ENCODE measurements around the gene SLC6A6.
A peak's percentile ranks its signal among the peaks of the same experiment; 100 is the strongest.
"Not testable (repeated sequence)": the region's sequence is repeated elsewhere in the genome, so short reads cannot be mapped to it uniquely, and the experiment has no call there.

The SLC6A6 gene

GRCh38 chr3:14437705-14438104, 35.3 kb downstream of the SLC6A6 start:
- DNase-seq (ENCODE audit: low spot score); H3K9me3 Mint-ChIP-seq; H3K27me3 Mint-ChIP-seq (ENCODE audit: low read depth); H3K36me3 Mint-ChIP-seq (ENCODE audit: low read depth); H3K4me3 Mint-ChIP-seq; H3K27ac Mint-ChIP-seq: not testable (repeated sequence)
- peaks cover 34% of the 10 kb centered on the region for H3K4me1 Mint-ChIP-seq (ENCODE audit: low read depth)

GRCh38 chr3:14438262-14438661, 35.9 kb downstream of the SLC6A6 start:
- H3K36me3 Mint-ChIP-seq (ENCODE audit: low read depth): peaks cover 6% of the 10 kb centered on the region
- H3K27ac Mint-ChIP-seq: no peak overlapping the region
- peaks cover 29% of the 10 kb centered on the region for H3K4me1 Mint-ChIP-seq (ENCODE audit: low read depth)
- H3K9me3 Mint-ChIP-seq: no peaks in the 10 kb centered on the region
- H3K4me3 Mint-ChIP-seq: no peak overlapping the region
- no peaks in the 10 kb centered on the region for H3K27me3 Mint-ChIP-seq (ENCODE audit: low read depth)
- no peak for DNase-seq (ENCODE audit: low spot score)

GRCh38 chr3:14438929-14439328, 36.5 kb downstream of the SLC6A6 start:
- Mint-ChIP-seq H3K4me1 (ENCODE audit: low read depth) (peaks cover 27% of the 10 kb centered on the region), H3K27me3 (ENCODE audit: low read depth) (no peaks in the 10 kb centered on the region), H3K36me3 (ENCODE audit: low read depth) (peaks cover 7% of the 10 kb centered on the region), H3K4me3 (no peak overlapping the region), H3K27ac (peak overlapping the region; percentile 13), H3K9me3 (no peaks in the 10 kb centered on the region)
- DNase-seq (ENCODE audit: low spot score): no peak

- H3K4me3 Mint-ChIP-seq: no peak overlapping the region
- H3K27ac Mint-ChIP-seq: no peak overlapping the region
- no peaks in the 10 kb centered on the region for H3K27me3 Mint-ChIP-seq (ENCODE audit: low read depth)
- H3K4me1 Mint-ChIP-seq (ENCODE audit: low read depth): peaks cover 22% of the 10 kb centered on the region
- H3K36me3 Mint-ChIP-seq (ENCODE audit: low read depth): peaks cover 10% of the 10 kb centered on the region
- DNase-seq (ENCODE audit: low spot score): no peak
- no peaks in the 10 kb centered on the region for H3K9me3 Mint-ChIP-seq
Measured at GRCh38 chr3:14439501-14440167, 37.2 kb downstream of the SLC6A6 start.

- no peak overlapping the region for H3K4me3 Mint-ChIP-seq
- DNase-seq (ENCODE audit: low spot score): no peak
- H3K27ac Mint-ChIP-seq: no peak overlapping the region
- H3K4me1 Mint-ChIP-seq (ENCODE audit: low read depth): peaks cover 19% of the 10 kb centered on the region
- H3K27me3 Mint-ChIP-seq (ENCODE audit: low read depth): no peaks in the 10 kb centered on the region
- peaks cover 7% of the 10 kb centered on the region for H3K36me3 Mint-ChIP-seq (ENCODE audit: low read depth)
- H3K9me3 Mint-ChIP-seq: no peaks in the 10 kb centered on the region
Measured at GRCh38 chr3:14440168-14440518, 37.7 kb downstream of the SLC6A6 start.

GRCh38 chr3:14440531-14441239, 38.3 kb downstream of the SLC6A6 start:
- Mint-ChIP-seq H3K4me3 (no peak overlapping the region), H3K4me1 (ENCODE audit: low read depth) (peaks cover 17% of the 10 kb centered on the region), H3K27me3 (ENCODE audit: low read depth) (no peaks in the 10 kb centered on the region), H3K36me3 (ENCODE audit: low read depth) (peaks cover 12% of the 10 kb centered on the region), H3K27ac (no peak overlapping the region), H3K9me3 (no peaks in the 10 kb centered on the region)
- no peak for DNase-seq (ENCODE audit: low spot score)

GRCh38 chr3:14441240-14441919, 39.0 kb downstream of the SLC6A6 start:
- peaks cover 17% of the 10 kb centered on the region for H3K36me3 Mint-ChIP-seq (ENCODE audit: low read depth)
- no peak for DNase-seq (ENCODE audit: low spot score)
- H3K9me3 Mint-ChIP-seq: no peaks in the 10 kb centered on the region
- peaks cover 16% of the 10 kb centered on the region for H3K4me1 Mint-ChIP-seq (ENCODE audit: low read depth)
- peak overlapping the region; percentile 31 for H3K27ac Mint-ChIP-seq
- H3K27me3 Mint-ChIP-seq (ENCODE audit: low read depth): no peaks in the 10 kb centered on the region
- H3K4me3 Mint-ChIP-seq: no peak overlapping the region

- Mint-ChIP-seq H3K36me3 (ENCODE audit: low read depth) (peaks cover 21% of the 10 kb centered on the region), H3K4me3 (no peak overlapping the region), H3K9me3 (no peaks in the 10 kb centered on the region), H3K4me1 (ENCODE audit: low read depth) (peaks cover 12% of the 10 kb centered on the region), H3K27ac (peak overlapping the region; percentile 36), H3K27me3 (ENCODE audit: low read depth) (no peaks in the 10 kb centered on the region)
- no peak for DNase-seq (ENCODE audit: low spot score)
Measured at GRCh38 chr3:14441920-14442300, 39.5 kb downstream of the SLC6A6 start.

- Mint-ChIP-seq H3K4me3 (no peak overlapping the region), H3K36me3 (ENCODE audit: low read depth) (peaks cover 37% of the 10 kb centered on the region), H3K27ac (peak overlapping the region; percentile 49), H3K9me3 (no peaks in the 10 kb centered on the region), H3K4me1 (ENCODE audit: low read depth) (peaks cover 7% of the 10 kb centered on the region), H3K27me3 (ENCODE audit: low read depth) (no peaks in the 10 kb centered on the region)
- DNase-seq (ENCODE audit: low spot score): no peak
Measured at GRCh38 chr3:14444380-14444779, 42.0 kb downstream of the SLC6A6 start.

GRCh38 chr3:14445773-14446172, 43.4 kb downstream of the SLC6A6 start:
- Mint-ChIP-seq H3K27me3 (ENCODE audit: low read depth) (no peaks in the 10 kb centered on the region), H3K9me3 (no peaks in the 10 kb centered on the region), H3K4me3 (no peak overlapping the region), H3K36me3 (ENCODE audit: low read depth) (peaks cover 39% of the 10 kb centered on the region), H3K27ac (no peak overlapping the region), H3K4me1 (ENCODE audit: low read depth) (no peaks in the 10 kb centered on the region)
- DNase-seq (ENCODE audit: low spot score): no peak

GRCh38 chr3:14446988-14447570, 44.7 kb downstream of the SLC6A6 start:
- Mint-ChIP-seq H3K4me3 (no peak overlapping the region), H3K27ac (no peak overlapping the region), H3K36me3 (ENCODE audit: low read depth) (peaks cover 47% of the 10 kb centered on the region), H3K9me3 (no peaks in the 10 kb centered on the region), H3K27me3 (ENCODE audit: low read depth) (no peaks in the 10 kb centered on the region), H3K4me1 (ENCODE audit: low read depth) (no peaks in the 10 kb centered on the region)
- DNase-seq (ENCODE audit: low spot score): no peak

GRCh38 chr3:14448063-14448462, 45.7 kb downstream of the SLC6A6 start:
- DNase-seq (ENCODE audit: low spot score): no peak
- H3K36me3 Mint-ChIP-seq (ENCODE audit: low read depth): peaks cover 47% of the 10 kb centered on the region
- no peaks in the 10 kb centered on the region for H3K27me3 Mint-ChIP-seq (ENCODE audit: low read depth)
- no peaks in the 10 kb centered on the region for H3K9me3 Mint-ChIP-seq
- H3K4me1 Mint-ChIP-seq (ENCODE audit: low read depth): no peaks in the 10 kb centered on the region
- H3K4me3 Mint-ChIP-seq: no peak overlapping the region
- no peak overlapping the region for H3K27ac Mint-ChIP-seq

- DNase-seq (ENCODE audit: low spot score): no peak
- Mint-ChIP-seq H3K27ac (no peak overlapping the region), H3K9me3 (no peaks in the 10 kb centered on the region), H3K4me1 (ENCODE audit: low read depth) (no peaks in the 10 kb centered on the region), H3K4me3 (no peak overlapping the region), H3K36me3 (ENCODE audit: low read depth) (peaks cover 46% of the 10 kb centered on the region), H3K27me3 (ENCODE audit: low read depth) (no peaks in the 10 kb centered on the region)
Measured at GRCh38 chr3:14448756-14449727, 46.6 kb downstream of the SLC6A6 start.

All from T-helper 2 cell treated with Interferon-gamma antibody and Interleukin-4, amounts not matched to agents 5 μg/mL and 100 μg/mL, for 36 hours (primary cell).